ENCODE data around the gene LRP1-AS. TPM values are rescaled to one million over a fixed set of nuclear protein-coding genes. Genes with fewer than 3 reads are reported as not detected.

Gene LRP1-AS
- total RNA-seq, 1 experiment from 2014 or later, result not detected

DNA sequence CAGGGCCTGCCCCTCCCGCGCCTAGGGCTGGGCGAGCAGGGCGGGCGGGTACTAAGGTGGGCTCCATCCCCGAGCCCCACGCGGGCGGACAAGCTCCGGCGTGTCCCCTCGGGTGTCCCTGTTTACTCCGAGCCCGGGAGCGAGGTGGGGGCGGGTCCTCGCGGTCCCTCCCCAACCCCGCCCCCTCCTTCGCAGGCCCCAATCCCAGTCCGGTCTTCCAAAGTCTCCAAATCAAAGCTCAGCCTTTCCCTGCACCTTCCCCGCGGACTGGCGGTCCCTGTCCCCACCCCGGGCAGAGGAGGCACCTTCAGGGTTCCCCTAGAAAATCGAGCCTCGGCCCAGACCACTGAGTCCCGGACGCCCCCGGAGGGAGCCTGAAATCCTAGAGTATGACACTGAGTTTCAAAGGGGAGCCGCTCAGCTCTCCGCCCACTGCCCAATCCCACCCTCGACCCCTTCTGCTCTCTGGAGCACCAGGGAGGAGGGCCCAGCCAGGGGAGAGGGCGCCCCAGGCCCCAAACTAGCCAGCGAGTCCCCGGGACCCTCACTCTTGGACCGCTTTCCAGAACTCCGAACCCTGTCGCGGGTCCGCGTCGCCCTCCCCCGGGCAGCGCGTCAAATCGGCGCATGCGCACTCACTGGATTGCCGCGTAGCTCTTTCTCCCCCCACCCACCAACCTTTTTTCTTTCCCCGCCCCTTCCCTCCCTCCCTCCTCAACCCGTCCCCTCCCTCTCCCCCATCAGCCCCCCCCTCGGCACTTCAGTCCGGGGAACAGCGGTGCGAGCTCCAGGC, 19.5 kb downstream of the LRP1-AS start, which contains the start of gene LRP1:
Gene LRP1 (plus strand): TSS at position 758 of the 793 bp plus-strand sequence. CDS start 482 bp downstream, outside the sequence.
- Histone ChIP-seq H3K27me3 (ENCODE audit: control insufficient read depth, insufficient read depth, low read length) (0 out of 2 replicates have a peak, but pooled peaks cover 3% of the 10 kb centered on the region), H3K4me1 (ENCODE audit: control insufficient read depth, insufficient read depth, low read length) (0 out of 2 replicates have a peak, but pooled peaks cover 5% of the 10 kb centered on the region), H3K9me3 (ENCODE audit: control insufficient read depth, insufficient read depth, low read depth, low read length) (peaks cover 3% of the 10 kb centered on the region; the same call in 1 of the 2 replicates), H3K36me3 (ENCODE audit: control insufficient read depth, insufficient read depth, low read length) (no peaks in the 10 kb centered on the region), H3K4me3 (ENCODE audit: low read depth in 2 of 2, low read length in 2 of 2) (peak within 1 kb of the TSS; percentile 78 to 81), H3K27ac (ENCODE audit: low read length) (peak within 1 kb of the TSS; percentile 62; the same call in 1 of the 2 replicates)
- ATAC-seq (peak; percentile 89), DNase-seq (ENCODE audit: low read depth, low spot score) (peak; percentile 22)
- ChIA-PET POLR2A (interaction anchor here (0.5 to 0.7 kb wide), 4 partner anchors 11 to 86 kb away, joined by 3 to 5 read pairs (median 3); no protein-coding TSS in a partner anchor), CTCF (interaction anchor here (0.6 to 1.3 kb wide), 16 partner anchors 16 to 115 kb away, joined by 3 to 10 read pairs (median 4); partner anchors contain the start of genes LRP1-AS and SHMT2)
- in situ Hi-C loops (cut with HindIII; ENCODE audit: low pct_unique_long_range_greater_than_20kb, low sequenced_read_pairs) (no loop called here), intact Hi-C loops (cut with micrococcal nuclease; ENCODE audit: unreplicated experiment) (no loop called here)
- TF ChIP-seq POLR2AphosphoS5 (IDR thresholded peaks at IDR 0.05; ENCODE audit: low read depth, low read length) (no peak), TCF7L2 (IDR thresholded peaks at IDR 0.05; ENCODE audit: low read depth, low read length) (peak; percentile 91)
- BruUV-seq (replicated peaks), result no TSS peak

DNA sequence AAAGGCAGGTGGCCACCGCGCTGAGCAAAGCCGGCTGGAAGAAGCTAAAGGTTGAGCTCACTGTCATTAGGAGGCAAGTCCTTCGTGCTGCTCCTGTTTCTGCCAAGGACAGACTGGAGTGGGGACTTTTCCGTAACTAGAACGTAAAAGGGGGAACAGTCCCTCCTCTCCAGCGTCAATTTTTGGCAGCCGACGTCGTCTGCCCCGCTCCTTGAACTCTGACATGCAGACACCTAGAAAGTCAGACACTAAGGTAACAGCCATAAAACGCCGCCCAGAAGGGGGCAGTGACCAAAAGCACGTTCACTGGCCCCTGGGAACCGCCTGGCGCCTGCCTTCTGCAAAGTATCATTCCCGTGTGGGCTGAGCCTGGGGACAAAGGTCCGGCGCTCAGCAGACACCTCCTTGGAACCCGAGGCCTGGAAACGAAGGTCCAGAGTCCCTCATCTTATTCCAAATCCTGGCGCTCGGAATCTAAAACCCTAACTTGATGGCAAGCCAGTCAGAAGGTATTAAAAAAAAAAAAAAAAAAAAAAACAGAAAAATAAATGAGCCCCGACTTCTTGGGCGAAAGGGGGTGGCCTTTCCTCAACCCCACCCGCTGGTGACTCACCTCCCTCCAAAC, 20.2 kb downstream of the LRP1-AS start:
- DNase-seq (ENCODE audit: low read depth, low spot score), result no peak
- Histone ChIP-seq H3K4me3 (ENCODE audit: low read depth in 2 of 2, low read length in 2 of 2) (peak overlapping the region; percentile 78 to 81), H3K9me3 (ENCODE audit: control insufficient read depth, insufficient read depth, low read depth, low read length) (peaks cover 3% of the 10 kb centered on the region; the same call in 1 of the 2 replicates), H3K36me3 (ENCODE audit: control insufficient read depth, insufficient read depth, low read length) (no peaks in the 10 kb centered on the region), H3K27me3 (ENCODE audit: control insufficient read depth, insufficient read depth, low read length) (0 out of 2 replicates have a peak, but pooled peaks cover 3% of the 10 kb centered on the region), H3K4me1 (ENCODE audit: control insufficient read depth, insufficient read depth, low read length) (0 out of 2 replicates have a peak, but pooled peaks cover 5% of the 10 kb centered on the region), H3K27ac (ENCODE audit: low read length) (no peak overlapping the region)
- ATAC-seq, result peak; percentile 62
- no peak for TF ChIP-seq SIN3A (IDR thresholded peaks at IDR 0.05; ENCODE audit: borderline replicate concordance, insufficient read depth, low read depth, low read length)
- TF ChIP-seq, protein P1, sequence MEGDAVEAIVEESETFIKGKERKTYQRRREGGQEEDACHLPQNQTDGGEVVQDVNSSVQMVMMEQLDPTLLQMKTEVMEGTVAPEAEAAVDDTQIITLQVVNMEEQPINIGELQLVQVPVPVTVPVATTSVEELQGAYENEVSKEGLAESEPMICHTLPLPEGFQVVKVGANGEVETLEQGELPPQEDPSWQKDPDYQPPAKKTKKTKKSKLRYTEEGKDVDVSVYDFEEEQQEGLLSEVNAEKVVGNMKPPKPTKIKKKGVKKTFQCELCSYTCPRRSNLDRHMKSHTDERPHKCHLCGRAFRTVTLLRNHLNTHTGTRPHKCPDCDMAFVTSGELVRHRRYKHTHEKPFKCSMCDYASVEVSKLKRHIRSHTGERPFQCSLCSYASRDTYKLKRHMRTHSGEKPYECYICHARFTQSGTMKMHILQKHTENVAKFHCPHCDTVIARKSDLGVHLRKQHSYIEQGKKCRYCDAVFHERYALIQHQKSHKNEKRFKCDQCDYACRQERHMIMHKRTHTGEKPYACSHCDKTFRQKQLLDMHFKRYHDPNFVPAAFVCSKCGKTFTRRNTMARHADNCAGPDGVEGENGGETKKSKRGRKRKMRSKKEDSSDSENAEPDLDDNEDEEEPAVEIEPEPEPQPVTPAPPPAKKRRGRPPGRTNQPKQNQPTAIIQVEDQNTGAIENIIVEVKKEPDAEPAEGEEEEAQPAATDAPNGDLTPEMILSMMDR (IDR thresholded peaks at IDR 0.05), result no peak; the same call in 1 of the 2 replicates
- TF ChIP-seq POLR2AphosphoS5 (IDR thresholded peaks at IDR 0.05; ENCODE audit: low read depth, low read length), result no peak
- no peak for TF ChIP-seq TCF7L2 (IDR thresholded peaks at IDR 0.05; ENCODE audit: low read depth, low read length)
- TF ChIP-seq, protein P2, sequence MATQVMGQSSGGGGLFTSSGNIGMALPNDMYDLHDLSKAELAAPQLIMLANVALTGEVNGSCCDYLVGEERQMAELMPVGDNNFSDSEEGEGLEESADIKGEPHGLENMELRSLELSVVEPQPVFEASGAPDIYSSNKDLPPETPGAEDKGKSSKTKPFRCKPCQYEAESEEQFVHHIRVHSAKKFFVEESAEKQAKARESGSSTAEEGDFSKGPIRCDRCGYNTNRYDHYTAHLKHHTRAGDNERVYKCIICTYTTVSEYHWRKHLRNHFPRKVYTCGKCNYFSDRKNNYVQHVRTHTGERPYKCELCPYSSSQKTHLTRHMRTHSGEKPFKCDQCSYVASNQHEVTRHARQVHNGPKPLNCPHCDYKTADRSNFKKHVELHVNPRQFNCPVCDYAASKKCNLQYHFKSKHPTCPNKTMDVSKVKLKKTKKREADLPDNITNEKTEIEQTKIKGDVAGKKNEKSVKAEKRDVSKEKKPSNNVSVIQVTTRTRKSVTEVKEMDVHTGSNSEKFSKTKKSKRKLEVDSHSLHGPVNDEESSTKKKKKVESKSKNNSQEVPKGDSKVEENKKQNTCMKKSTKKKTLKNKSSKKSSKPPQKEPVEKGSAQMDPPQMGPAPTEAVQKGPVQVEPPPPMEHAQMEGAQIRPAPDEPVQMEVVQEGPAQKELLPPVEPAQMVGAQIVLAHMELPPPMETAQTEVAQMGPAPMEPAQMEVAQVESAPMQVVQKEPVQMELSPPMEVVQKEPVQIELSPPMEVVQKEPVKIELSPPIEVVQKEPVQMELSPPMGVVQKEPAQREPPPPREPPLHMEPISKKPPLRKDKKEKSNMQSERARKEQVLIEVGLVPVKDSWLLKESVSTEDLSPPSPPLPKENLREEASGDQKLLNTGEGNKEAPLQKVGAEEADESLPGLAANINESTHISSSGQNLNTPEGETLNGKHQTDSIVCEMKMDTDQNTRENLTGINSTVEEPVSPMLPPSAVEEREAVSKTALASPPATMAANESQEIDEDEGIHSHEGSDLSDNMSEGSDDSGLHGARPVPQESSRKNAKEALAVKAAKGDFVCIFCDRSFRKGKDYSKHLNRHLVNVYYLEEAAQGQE (IDR thresholded peaks at IDR 0.05; ENCODE audit: insufficient read depth in 1 of 2, low read depth in 2 of 2, low read length in 1 of 2), result no peak
- ChIA-PET CTCF (interaction anchor here (0.7 to 1.4 kb wide), 9 partner anchors 15 to 116 kb away, joined by 3 to 11 read pairs (median 8); partner anchors contain the start of gene SHMT2), POLR2A (interaction anchor here (0.7 kb wide), 1 partner anchor 43 kb away, joined by 5 read pairs; no protein-coding TSS in a partner anchor)
- in situ Hi-C loops (cut with HindIII; ENCODE audit: low pct_unique_long_range_greater_than_20kb, low sequenced_read_pairs) (no loop called here), intact Hi-C loops (cut with micrococcal nuclease; ENCODE audit: unreplicated experiment) (no loop called here)
- BruUV-seq (replicated peaks), result no TSS peak
